HepG2 (cell line): Measurements from ENCODE around the gene CPAMD8. TPM values are rescaled to one million over a fixed set of nuclear protein-coding genes. Genes with fewer than 3 reads are reported as not detected.

ENCODE experiments used
- ATAC-seq: fragments of 200-7000 bp; cut with Tn5 transposase; 3 replicates; pipeline ENCODE4 v1.9.1; 2020; ENCODE audit warnings: mild to moderate bottlenecking, moderate library complexity
- BruUV-seq: library from RNA; stranded (reverse); fragments of 400-500 nt; replicated peaks from 2 replicates; lab custom pipeline; 2021; lab: Mats Ljungman, UMichigan
- CTCF ChIA-PET: fragments of 300-600 bp; formaldehyde crosslinking; extraction: SDS; loops from one replicate; lab custom pipeline; 2021; ENCODE audit warnings: low total read pairs, inconsistent platforms, low intra/inter-chr PET ratio; lab: Yijun Ruan, JAX
- POLR2A ChIA-PET: fragments of 350-600 bp; sonication (Branson Sonifier 250); formaldehyde crosslinking; loops from one replicate; lab custom pipeline; 2020; ENCODE audit warnings: antibody characterized with exemption, inconsistent platforms; lab: Yijun Ruan, JAX
- DNase-seq: peaks from one replicate; pipeline ENCODE4 v3.0.0-alpha.2; 2015; ENCODE audit warnings: low spot score
- FAIRE-seq: peaks from 3 replicates; lab custom pipeline; 2011; peaks lifted over from hg19 to GRCh38; lab: Jason Lieb, UNC
- H2AFZ ChIP-seq: one replicate; pipeline ENCODE4 v1.6.1; 2011; ENCODE audit warnings: low read length, inconsistent platforms
- H3K27ac ChIP-seq: fragments of 300-600 bp; 3 replicates; pipeline ENCODE4 v1.8.0; 2011; ENCODE audit warnings: mixed run types, mild to moderate bottlenecking, mixed read lengths, low read length, inconsistent platforms; ENCODE audit not compliant: insufficient read depth; ENCODE audit errors: extremely low read length
- H3K27me3 ChIP-seq, 2 experiments: fragments of 200-600 bp in 1 of 2; 2 replicates in 1 of 2; 3 replicates in 1 of 2; pipeline versions ENCODE4 v1.6.0 to v1.8.0; 2011; ENCODE audit warnings: low read length in 2 of 2, mild to moderate bottlenecking in 2 of 2, moderate library complexity in 2 of 2, inconsistent platforms in 1 of 2; ENCODE audit not compliant: insufficient read depth in 2 of 2, control insufficient read depth in 1 of 2
- H3K36me3 ChIP-seq, 2 experiments: fragments of 200-600 bp in 1 of 2; replicated peaks in 1 of 2; 2 replicates in 1 of 2; 3 replicates in 1 of 2; pipeline versions ENCODE4 v1.5.1 to v1.8.0; 2011; ENCODE audit warnings: low read length in 2 of 2, inconsistent platforms in 1 of 2; ENCODE audit not compliant: insufficient read depth in 2 of 2, control insufficient read depth in 1 of 2
- H3K4me1 ChIP-seq: 2 replicates; pipeline ENCODE4 v1.5.1; 2012; ENCODE audit warnings: low read length, inconsistent platforms; ENCODE audit not compliant: insufficient read depth
- H3K4me2 ChIP-seq: 2 replicates; pipeline ENCODE4 v1.6.0; 2011; ENCODE audit warnings: low read depth, low read length, inconsistent platforms
- H3K4me3 ChIP-seq, 3 experiments: fragments of 200-600 bp in 1 of 3; sonication (generic), shearing (Covaris generic) in 1 of 3; replicated peaks in 1 of 3; 2 replicates each; pipeline ENCODE4 v1.5.1; 2011 to 2016; ENCODE audit warnings: low read length in 3 of 3, inconsistent platforms in 2 of 3, low read depth in 2 of 3, mild to moderate bottlenecking in 2 of 3, control low read depth in 1 of 3, mixed read lengths in 1 of 3; ENCODE audit not compliant: insufficient read depth in 1 of 3
- H3K79me2 ChIP-seq: one replicate; pipeline ENCODE4 v1.6.1; 2011; ENCODE audit warnings: low read length, inconsistent platforms; ENCODE audit not compliant: insufficient read depth
- H3K9ac ChIP-seq: 2 replicates; pipeline ENCODE4 v1.6.0; 2011; ENCODE audit warnings: mild to moderate bottlenecking, low read depth, low read length, inconsistent platforms; ENCODE audit not compliant: insufficient read depth
- H3K9me3 ChIP-seq: 2 replicates; pipeline ENCODE4 v1.5.1; 2012; ENCODE audit warnings: mild to moderate bottlenecking, low read length
- H4K20me1 ChIP-seq: 2 replicates; pipeline ENCODE4 v1.6.0; 2011; ENCODE audit warnings: inconsistent platforms, mild to moderate bottlenecking, low read length, moderate library complexity; ENCODE audit not compliant: insufficient read depth
- ASH2L ChIP-seq: fragments of 300-600, 200-600 bp; sonication (generic); IDR thresholded peaks from 2 replicates; pipeline ENCODE4 v1.7.0; 2017; ENCODE audit warnings: low read depth, mild to moderate bottlenecking, moderate library complexity, mixed read lengths, low read length; ENCODE audit not compliant: insufficient read length
- KLF12 ChIP-seq: sonication (generic); formaldehyde crosslinking; IDR thresholded peaks from 2 replicates; pipeline ENCODE4 v1.4.0; 2020; ENCODE audit warnings: missing genetic modification reagents, borderline replicate concordance
- MBD4 ChIP-seq: IDR thresholded peaks from 2 replicates; pipeline ENCODE4 v1.6.1; 2012; ENCODE audit warnings: low read length, inconsistent platforms, borderline replicate concordance
- MED1 ChIP-seq: sonication (generic); formaldehyde crosslinking; IDR thresholded peaks from 2 replicates; pipeline ENCODE4 v1.4.0; 2020; ENCODE audit warnings: missing genetic modification reagents
- SAFB2 ChIP-seq: sonication (generic); formaldehyde crosslinking; IDR thresholded peaks from 2 replicates; pipeline ENCODE4 v1.5.1; 2020; ENCODE audit warnings: missing genetic modification reagents, low read depth, mild to moderate bottlenecking, borderline replicate concordance
- SRSF9 ChIP-seq: fragments of 200-400 bp; formaldehyde crosslinking; IDR thresholded peaks from 2 replicates; pipeline ENCODE4 v1.6.1; 2018; ENCODE audit warnings: borderline replicate concordance, mild to moderate bottlenecking, low read depth, low read length; ENCODE audit not compliant: insufficient read depth, poor library complexity, severe bottlenecking
- ZFP36L1 ChIP-seq: sonication (generic); formaldehyde crosslinking; IDR thresholded peaks from 2 replicates; pipeline ENCODE4 v1.8.0; 2022; ENCODE audit warnings: mild to moderate bottlenecking, missing genetic modification reagents, moderate library complexity
- ZNF256 ChIP-seq: sonication (generic); formaldehyde crosslinking; conservative IDR thresholded peaks from 2 replicates; pipeline ENCODE4 v1.4.0; 2020; ENCODE audit warnings: missing genetic modification reagents
- ZNF512 ChIP-seq: sonication (generic); formaldehyde crosslinking; IDR thresholded peaks from 2 replicates; pipeline ENCODE4 v1.4.0; 2020; ENCODE audit warnings: mild to moderate bottlenecking, missing genetic modification reagents
- ZNF570 ChIP-seq: sonication (generic); formaldehyde crosslinking; IDR thresholded peaks from 2 replicates; pipeline ENCODE4 v1.4.0; 2020; ENCODE audit warnings: mild to moderate bottlenecking, missing genetic modification reagents, borderline replicate concordance
- WGBS: methylation state at CpG from one replicate; pipeline ENCODE4 v1.1.6; 2017; ENCODE audit warnings: low lambda C conversion rate; 5-methylcytosine and 5-hydroxymethylcytosine counted together
- in situ Hi-C: cut with HindIII; loops from 2 replicates; pipeline ENCODE4 v1.10.0; 2017; ENCODE audit warnings: low pct_unique_long_range_greater_than_20kb; ENCODE audit not compliant: extremely low pct_ligation_motif_present
- intact Hi-C: fragments of 100-400 bp; cut with micrococcal nuclease; formaldehyde crosslinking; loops from one replicate; pipeline ENCODE4 v1.10.0; 2022; ENCODE audit not compliant: unreplicated experiment
- polyA plus RNA-seq, 8 experiments: library from polyadenylated mRNA; depleted of rRNA in 3 of 8; stranded (reverse) in 7 of 8; unstranded in 1 of 8; fragments of >200 nt; fragmentation: Illumina TruSeq in 4 of 8; extraction: Trizol in 4 of 8; gene quantifications; 2 replicates each; pipeline versions ENCODE4 v1.2.1 to v1.2.3, GENCODE V29; 2011 to 2016; ENCODE audit warnings: low read depth in 4 of 8, missing spikeins in 1 of 8, mixed read lengths in 1 of 8; ENCODE audit not compliant: insufficient read depth in 1 of 8
- total RNA-seq, 5 experiments: library from RNA; depleted of rRNA; stranded (reverse); fragments of >200 nt; fragmentation: Illumina TruSeq; extraction: Trizol; gene quantifications; 2 replicates each; pipeline ENCODE4 v1.2.3, GENCODE V29; 2016; ENCODE audit warnings: low read depth in 1 of 5
- TF ChIP-seq, protein P1 (sequence below): sonication (generic); formaldehyde crosslinking; conservative IDR thresholded peaks from 2 replicates; pipeline ENCODE4 v1.4.0; 2020; ENCODE audit warnings: missing genetic modification reagents
- TF ChIP-seq, protein P2 (sequence below): fragments of 450-650 bp; IDR thresholded peaks from 2 replicates; pipeline ENCODE4 v1.6.1; 2016

The CPAMD8 gene
- total and polyA plus RNA-seq, 2 of the 13 experiments (the other 11 are each of a cell fraction or from before 2014, with no cell fraction given), result 0.29 to 0.34 TPM

DNA sequence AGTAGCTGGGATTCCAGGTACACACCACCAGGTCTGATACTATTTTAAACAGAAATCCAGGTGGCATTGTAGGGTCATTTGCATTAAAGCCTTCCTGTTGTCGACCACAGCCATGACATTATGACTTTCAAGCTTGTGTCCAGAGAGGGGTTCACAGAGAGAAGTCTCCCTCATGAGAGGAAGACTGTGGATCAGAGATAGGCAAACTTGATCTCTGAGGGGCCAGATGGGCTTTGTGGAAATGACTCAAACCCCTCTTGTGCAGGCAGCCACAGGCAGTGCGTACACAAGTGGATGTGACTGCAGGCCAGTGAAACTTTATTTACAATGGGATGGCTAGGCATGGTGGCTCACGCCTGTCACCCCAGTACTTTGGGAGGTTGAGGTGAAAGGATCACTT, 165.6 kb downstream of the CPAMD8 start:
- H3K27me3 ChIP-seq, result no peaks in the 10 kb centered on the region
- POLR2A ChIA-PET, result no interaction called here
- no peaks in the 10 kb centered on the region for H3K79me2 ChIP-seq
- no peaks in the 10 kb centered on the region for H3K9me3 ChIP-seq
- 91% methylated on average over 3 of the region's 3 CpGs for WGBS
- no peak overlapping the region for H3K4me3 ChIP-seq
- no peak overlapping the region for H3K27ac ChIP-seq
- no TSS peak for BruUV-seq
- TF ChIP-seq, protein P1, sequence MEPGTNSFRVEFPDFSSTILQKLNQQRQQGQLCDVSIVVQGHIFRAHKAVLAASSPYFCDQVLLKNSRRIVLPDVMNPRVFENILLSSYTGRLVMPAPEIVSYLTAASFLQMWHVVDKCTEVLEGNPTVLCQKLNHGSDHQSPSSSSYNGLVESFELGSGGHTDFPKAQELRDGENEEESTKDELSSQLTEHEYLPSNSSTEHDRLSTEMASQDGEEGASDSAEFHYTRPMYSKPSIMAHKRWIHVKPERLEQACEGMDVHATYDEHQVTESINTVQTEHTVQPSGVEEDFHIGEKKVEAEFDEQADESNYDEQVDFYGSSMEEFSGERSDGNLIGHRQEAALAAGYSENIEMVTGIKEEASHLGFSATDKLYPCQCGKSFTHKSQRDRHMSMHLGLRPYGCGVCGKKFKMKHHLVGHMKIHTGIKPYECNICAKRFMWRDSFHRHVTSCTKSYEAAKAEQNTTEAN, result no peak
- no peak overlapping the region for H2AFZ ChIP-seq
- in situ Hi-C loops (no loop called here), intact Hi-C loops (no loop called here)
- FAIRE-seq, result no peak
- no peaks in the 10 kb centered on the region for H3K4me1 ChIP-seq
- H3K36me3 ChIP-seq, result peaks cover 12 to 31% of the 10 kb centered on the region in 2 experiments; a peak in 4 of 5 replicates
- no peaks in the 10 kb centered on the region for H4K20me1 ChIP-seq
- CTCF ChIA-PET, result no interaction called here
- no peak overlapping the region for H3K4me2 ChIP-seq
- H3K9ac ChIP-seq, result no peak overlapping the region
- no peak for DNase-seq
- no peak for ATAC-seq

DNA sequence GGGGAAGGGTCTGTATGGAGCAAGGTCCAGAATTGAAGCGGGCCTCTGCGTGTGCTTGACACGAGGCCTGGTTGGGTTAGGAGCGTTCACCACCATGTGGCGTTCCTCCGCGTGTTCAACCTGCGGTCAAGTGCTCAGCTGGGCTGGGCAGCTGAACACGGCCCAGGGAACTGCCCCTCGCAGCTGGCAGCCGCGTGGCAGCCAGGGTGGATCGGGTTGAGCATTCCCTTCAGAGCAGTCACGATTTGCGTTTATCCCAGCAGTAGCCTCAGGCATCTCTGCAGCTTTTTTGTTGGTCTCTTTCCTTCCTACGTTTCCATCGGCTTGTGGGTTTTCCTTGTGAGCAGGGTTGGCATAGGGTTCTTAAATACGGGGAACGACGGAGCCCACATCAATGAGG, 166.5 kb downstream of the CPAMD8 start:
- FAIRE-seq, result no peak
- no peaks in the 10 kb centered on the region for H3K4me1 ChIP-seq
- CTCF ChIA-PET, result no interaction called here
- no peak for ATAC-seq
- no peaks in the 10 kb centered on the region for H3K9me3 ChIP-seq
- H3K4me3 ChIP-seq, result no peak overlapping the region
- H3K79me2 ChIP-seq, result no peaks in the 10 kb centered on the region
- WGBS, result 90% methylated on average over 8 of the region's 20 CpGs
- H3K36me3 ChIP-seq, result peaks cover 11 to 26% of the 10 kb centered on the region in 2 experiments; a peak in 4 of 5 replicates
- no peak overlapping the region for H3K4me2 ChIP-seq
- no peaks in the 10 kb centered on the region for H4K20me1 ChIP-seq
- BruUV-seq, result no TSS peak
- no peaks in the 10 kb centered on the region for H3K27me3 ChIP-seq
- DNase-seq, result no peak
- TF ChIP-seq ZNF256 (CRISPR knock-in tag) (no peak), KLF12 (CRISPR knock-in tag) (no peak), ZNF512 (CRISPR knock-in tag) (no peak), ASH2L (no peak), ZNF570 (CRISPR knock-in tag) (no peak), SRSF9 (no peak), ZFP36L1 (CRISPR knock-in tag) (no peak), MBD4 (no peak), SAFB2 (no peak), MED1 (CRISPR knock-in tag) (no peak)
- TF ChIP-seq, protein P2, sequence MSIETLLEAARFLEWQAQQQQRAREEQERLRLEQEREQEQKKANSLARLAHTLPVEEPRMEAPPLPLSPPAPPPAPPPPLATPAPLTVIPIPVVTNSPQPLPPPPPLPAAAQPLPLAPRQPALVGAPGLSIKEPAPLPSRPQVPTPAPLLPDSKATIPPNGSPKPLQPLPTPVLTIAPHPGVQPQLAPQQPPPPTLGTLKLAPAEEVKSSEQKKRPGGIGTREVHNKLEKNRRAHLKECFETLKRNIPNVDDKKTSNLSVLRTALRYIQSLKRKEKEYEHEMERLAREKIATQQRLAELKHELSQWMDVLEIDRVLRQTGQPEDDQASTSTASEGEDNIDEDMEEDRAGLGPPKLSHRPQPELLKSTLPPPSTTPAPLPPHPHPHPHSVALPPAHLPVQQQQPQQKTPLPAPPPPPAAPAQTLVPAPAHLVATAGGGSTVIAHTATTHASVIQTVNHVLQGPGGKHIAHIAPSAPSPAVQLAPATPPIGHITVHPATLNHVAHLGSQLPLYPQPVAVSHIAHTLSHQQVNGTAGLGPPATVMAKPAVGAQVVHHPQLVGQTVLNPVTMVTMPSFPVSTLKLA, result no peak
- in situ Hi-C loops (no loop called here), intact Hi-C loops (no loop called here)
- POLR2A ChIA-PET, result no interaction called here
- H3K9ac ChIP-seq, result no peak overlapping the region
- no peak overlapping the region for H3K27ac ChIP-seq
- no peak overlapping the region for H2AFZ ChIP-seq
